GM10266 (cell line): ENCODE data around the gene ELANE.

Source experiments
- DNase-seq: peaks from one replicate; pipeline ENCODE4 v3.0.0; 2012; ENCODE audit errors: extremely low spot score
- TF ChIP-seq, protein P1 (sequence below): IDR thresholded peaks from 2 replicates; pipeline ENCODE4 v1.5.1; 2012; ENCODE audit warnings: mild to moderate bottlenecking, low read depth; ENCODE audit not compliant: control insufficient read depth, insufficient read depth; ENCODE audit errors: missing control alignments

ELANE gene

GRCh38 chr19:805600-806550 lies 46.2 kb upstream of the ELANE start:
- TF ChIP-seq, protein P1, sequence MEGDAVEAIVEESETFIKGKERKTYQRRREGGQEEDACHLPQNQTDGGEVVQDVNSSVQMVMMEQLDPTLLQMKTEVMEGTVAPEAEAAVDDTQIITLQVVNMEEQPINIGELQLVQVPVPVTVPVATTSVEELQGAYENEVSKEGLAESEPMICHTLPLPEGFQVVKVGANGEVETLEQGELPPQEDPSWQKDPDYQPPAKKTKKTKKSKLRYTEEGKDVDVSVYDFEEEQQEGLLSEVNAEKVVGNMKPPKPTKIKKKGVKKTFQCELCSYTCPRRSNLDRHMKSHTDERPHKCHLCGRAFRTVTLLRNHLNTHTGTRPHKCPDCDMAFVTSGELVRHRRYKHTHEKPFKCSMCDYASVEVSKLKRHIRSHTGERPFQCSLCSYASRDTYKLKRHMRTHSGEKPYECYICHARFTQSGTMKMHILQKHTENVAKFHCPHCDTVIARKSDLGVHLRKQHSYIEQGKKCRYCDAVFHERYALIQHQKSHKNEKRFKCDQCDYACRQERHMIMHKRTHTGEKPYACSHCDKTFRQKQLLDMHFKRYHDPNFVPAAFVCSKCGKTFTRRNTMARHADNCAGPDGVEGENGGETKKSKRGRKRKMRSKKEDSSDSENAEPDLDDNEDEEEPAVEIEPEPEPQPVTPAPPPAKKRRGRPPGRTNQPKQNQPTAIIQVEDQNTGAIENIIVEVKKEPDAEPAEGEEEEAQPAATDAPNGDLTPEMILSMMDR: no peak

GRCh38 chr19:806815-807421 lies 45.2 kb upstream of the ELANE start:
- TF ChIP-seq, protein P1: no peak

More at GRCh38 chr19:805600-806550, 46.2 kb upstream of the ELANE start:
- DNase-seq: peak; percentile 45

GRCh38 chr19:807627-808422 lies 44.3 kb upstream of the ELANE start:
- DNase-seq: peak; percentile 38

More at GRCh38 chr19:806815-807421, 45.2 kb upstream of the ELANE start:
- peak; percentile 56 for DNase-seq

GRCh38 chr19:808423-808775 lies 43.7 kb upstream of the ELANE start:
- no peak for DNase-seq
- TF ChIP-seq, protein P1: no peak

More at GRCh38 chr19:807627-808422, 44.3 kb upstream of the ELANE start:
- TF ChIP-seq, protein P1: no peak

DNA sequence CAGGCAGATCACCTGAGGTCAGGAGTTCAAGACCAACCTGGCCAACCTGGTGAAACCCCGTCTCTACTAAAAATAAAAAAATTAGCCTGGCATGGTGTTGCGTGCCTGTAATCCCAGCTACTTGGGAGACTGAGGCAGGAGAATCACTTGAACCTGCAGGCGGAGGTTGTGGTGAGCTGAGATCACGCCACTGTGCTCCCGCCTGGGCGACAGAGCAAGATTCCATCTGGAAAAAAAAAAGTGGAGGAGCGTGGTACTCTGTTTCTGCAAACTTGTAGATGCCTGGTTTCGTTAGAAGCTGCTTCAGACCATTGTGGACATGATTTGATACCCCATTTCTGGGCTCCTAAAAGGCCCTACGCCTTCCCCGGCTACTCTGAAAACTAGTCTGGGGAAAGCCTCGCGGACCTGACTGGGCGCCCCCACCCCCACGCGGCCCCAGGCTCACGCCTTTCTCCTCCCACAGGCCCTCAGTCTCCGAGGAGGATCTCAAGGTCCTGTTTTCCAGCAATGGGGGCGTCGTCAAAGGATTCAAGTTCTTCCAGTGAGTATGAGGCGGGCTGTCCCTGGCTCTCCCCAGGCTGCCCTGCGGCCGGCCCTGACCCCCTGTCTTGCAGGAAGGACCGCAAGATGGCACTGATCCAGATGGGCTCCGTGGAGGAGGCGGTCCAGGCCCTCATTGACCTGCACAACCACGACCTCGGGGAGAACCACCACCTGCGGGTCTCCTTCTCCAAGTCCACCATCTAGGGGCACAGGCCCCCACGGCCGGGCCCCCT lies 41.8 kb upstream of the ELANE start:
- DNase-seq: no peak
- TF ChIP-seq, protein P1: no peak

DNA sequence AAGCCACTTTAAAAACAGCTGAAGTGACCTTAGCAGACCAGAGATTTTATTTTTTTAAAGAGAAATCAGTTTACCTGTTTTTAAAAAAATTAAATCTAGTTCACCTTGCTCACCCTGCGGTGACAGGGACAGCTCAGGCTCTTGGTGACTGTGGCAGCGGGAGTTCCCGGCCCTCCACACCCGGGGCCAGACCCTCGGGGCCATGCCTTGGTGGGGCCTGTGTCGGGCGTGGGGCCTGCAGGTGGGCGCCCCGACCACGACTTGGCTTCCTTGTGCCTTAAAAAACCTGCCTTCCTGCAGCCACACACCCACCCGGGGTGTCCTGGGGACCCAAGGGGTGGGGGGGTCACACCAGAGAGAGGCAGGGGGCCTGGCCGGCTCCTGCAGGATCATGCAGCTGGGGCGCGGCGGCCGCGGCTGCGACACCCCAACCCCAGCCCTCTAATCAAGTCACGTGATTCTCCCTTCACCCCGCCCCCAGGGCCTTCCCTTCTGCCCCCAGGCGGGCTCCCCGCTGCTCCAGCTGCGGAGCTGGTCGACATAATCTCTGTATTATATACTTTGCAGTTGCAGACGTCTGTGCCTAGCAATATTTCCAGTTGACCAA lies 41.1 kb upstream of the ELANE start:
- TF ChIP-seq, protein P1: no peak
- DNase-seq: peak; percentile 38
